ENCODE measurements around the gene TMEM129. TPM values are rescaled to one million over a fixed set of nuclear protein-coding genes. Genes with fewer than 3 reads are reported as not detected.

The TMEM129 gene
- total RNA-seq, 1 donor from 2014 or later, result 14.1 TPM

DNA sequence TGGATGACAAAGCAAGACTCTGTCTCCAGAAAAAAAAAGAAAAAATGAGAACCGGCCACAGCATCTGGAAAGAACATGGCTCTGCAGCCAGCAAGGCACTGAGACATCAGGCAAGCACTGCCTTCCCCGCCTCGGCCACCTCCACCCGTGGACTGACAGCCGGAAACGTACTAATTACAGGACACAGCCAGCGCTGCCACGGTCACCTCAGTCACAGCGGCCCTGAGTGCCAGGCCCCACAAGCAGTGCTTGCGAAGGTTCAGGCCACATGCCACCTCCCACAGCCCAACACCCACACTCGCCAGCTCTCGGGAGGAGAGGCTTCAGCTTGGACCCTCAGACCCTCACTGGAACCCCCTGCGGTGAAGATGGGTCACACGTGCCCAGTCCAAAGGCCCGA is 53.9 kb downstream of the TMEM129 start:
- no peak overlapping the region for H3K4me3 Mint-ChIP-seq
- no peaks in the 10 kb centered on the region for H3K9me3 Mint-ChIP-seq
- no peaks in the 10 kb centered on the region for H3K36me3 Mint-ChIP-seq
- Histone ChIP-seq H3K4me2 (no peak overlapping the region), H3F3A (ENCODE audit: low read depth) (no peaks in the 10 kb centered on the region), H2AFZ (replicated peaks) (no peak overlapping the region), H3K27me3 (no peaks in the 10 kb centered on the region), H3K36me3 (no peaks in the 10 kb centered on the region), H3K9me3 (ENCODE audit: low read depth) (no peaks in the 10 kb centered on the region), H3K4me3 (no peak overlapping the region), H3K4me1 (peaks cover 10% of the 10 kb centered on the region), H3K79me2 (ENCODE audit: low read depth) (no peaks in the 10 kb centered on the region), H4K20me1 (ENCODE audit: low read depth) (no peaks in the 10 kb centered on the region), H3K9ac (no peak overlapping the region), H3K27ac (no peak overlapping the region)
- DNase-seq (ENCODE audit: low spot score), result no peak
- TF ChIP-seq EZH2 (IDR thresholded peaks at IDR 0.05), result no peak
- TF ChIP-seq EZH2phosphoT487 (IDR thresholded peaks at IDR 0.05), result no peak
- TF ChIP-seq CTCF (IDR thresholded peaks at IDR 0.05), result no peak
- H3K27me3 Mint-ChIP-seq (ENCODE audit: insufficient read depth, low read depth), result peaks cover 5% of the 10 kb centered on the region
- no peak overlapping the region for H3K27ac Mint-ChIP-seq
- peaks cover 7% of the 10 kb centered on the region for H3K4me1 Mint-ChIP-seq

- Histone ChIP-seq H3K4me3 (no peak overlapping the region), H3K9me3 (ENCODE audit: low read depth) (no peaks in the 10 kb centered on the region), H3K27ac (no peak overlapping the region), H3K4me2 (no peak overlapping the region), H3K79me2 (ENCODE audit: low read depth) (no peaks in the 10 kb centered on the region), H2AFZ (replicated peaks) (no peak overlapping the region), H3F3A (ENCODE audit: low read depth) (no peaks in the 10 kb centered on the region), H3K9ac (no peak overlapping the region), H4K20me1 (ENCODE audit: low read depth) (no peaks in the 10 kb centered on the region), H3K4me1 (peaks cover 10% of the 10 kb centered on the region), H3K36me3 (no peaks in the 10 kb centered on the region), H3K27me3 (no peaks in the 10 kb centered on the region)
- DNase-seq (ENCODE audit: low spot score), result no peak
- TF ChIP-seq EZH2 (IDR thresholded peaks at IDR 0.05) (no peak), CTCF (IDR thresholded peaks at IDR 0.05) (no peak), EZH2phosphoT487 (IDR thresholded peaks at IDR 0.05) (no peak)
- Mint-ChIP-seq H3K9me3 (no peaks in the 10 kb centered on the region), H3K4me1 (peaks cover 7% of the 10 kb centered on the region), H3K36me3 (no peaks in the 10 kb centered on the region), H3K27me3 (ENCODE audit: insufficient read depth, low read depth) (peaks cover 4% of the 10 kb centered on the region), H3K27ac (no peak overlapping the region), H3K4me3 (no peak overlapping the region)
These were observed 54.7 kb downstream of the TMEM129 start for GRCh38 chr4:1666391-1666790.

Small RNA genes lying within 50 kb of the gene (small RNA-seq; reads per million reads assigned to genes)
- gene RF00019, result not detected

Other genes with a start within 250 kb of the TMEM129 start
- 3.2 and 10.3 TPM in 2 replicates for gene FAM53A, start 37.0 kb downstream of the TMEM129 start, total RNA-seq (ENCODE audit: low replicate concordance)
- 54.9 and 119 TPM in 2 replicates for gene SLBP, start 9.0 kb downstream of the TMEM129 start, total RNA-seq (ENCODE audit: low replicate concordance)
- gene TACC3, start 198 bp upstream of the TMEM129 start, total RNA-seq (ENCODE audit: low replicate concordance), result 68.4 and 115 TPM in 2 replicates
- 4.8 and 17.0 TPM in 2 replicates for gene FGFR3, start 72.0 kb upstream of the TMEM129 start, total RNA-seq (ENCODE audit: low replicate concordance)
- gene LETM1, start 134.8 kb upstream of the TMEM129 start, total RNA-seq (ENCODE audit: low replicate concordance), result 16.9 and 34.8 TPM in 2 replicates
- gene NSD2, start 150.1 kb upstream of the TMEM129 start, total RNA-seq (ENCODE audit: low replicate concordance), result 165 and 176 TPM in 2 replicates

Measured in neural progenitor cell (in vitro differentiated cells).